Heart right ventricle (tissue), 16 donors: ENCODE data around the gene CERK. TPM values are rescaled to one million over a fixed set of nuclear protein-coding genes. Genes with fewer than 3 reads are reported as not detected.

Experiments
- ATAC-seq, 8 donors: fragments of 200-7000 bp; cut with Tn5 transposase; one replicate each; pipeline ENCODE4 v1.9.1; 2020; ENCODE audit warnings: mild to moderate bottlenecking in 8 of 8, moderate library complexity in 8 of 8, moderate number of reproducible peaks in 1 of 8
- DNase-seq, 2 donors: peaks; one replicate each; pipeline ENCODE4 v3.0.0-alpha.2; 2020
- H3K27ac ChIP-seq, 10 donors: fragments of 200-600 bp; sonication (generic) in 2 of 10; one replicate each; pipeline versions ENCODE4 v1.5.0 to v1.8.0; 2020 to 2022; ENCODE audit warnings: mild to moderate bottlenecking in 3 of 10
- H3K27me3 ChIP-seq, 7 donors: fragments of 200-600 bp; one replicate each; pipeline ENCODE4 v1.8.0; 2021 to 2022; ENCODE audit warnings: mild to moderate bottlenecking in 2 of 7
- H3K36me3 ChIP-seq, 9 donors: fragments of 200-600 bp; sonication (generic) in 1 of 9; one replicate each; pipeline versions ENCODE4 v1.5.0 to v1.8.0; 2020 to 2022; ENCODE audit warnings: mild to moderate bottlenecking in 2 of 9
- H3K4me1 ChIP-seq, 9 donors: fragments of 200-600 bp; sonication (generic) in 1 of 9; one replicate each; pipeline versions ENCODE4 v1.5.0 to v1.8.0; 2020 to 2022; ENCODE audit warnings: mild to moderate bottlenecking in 4 of 9
- H3K4me3 ChIP-seq, 10 donors: fragments of 200-600 bp; sonication (generic) in 2 of 10; one replicate each; pipeline versions ENCODE4 v1.5.0 to v1.8.0; 2020 to 2022; ENCODE audit warnings: mild to moderate bottlenecking in 7 of 10, moderate library complexity in 2 of 10
- H3K9me3 ChIP-seq, 11 donors: fragments of 200-600 bp in 10 of 11; sonication (generic) in 2 of 11; one replicate each; pipeline versions ENCODE4 v1.5.0 to v1.8.0; 2013 to 2022; ENCODE audit warnings: mild to moderate bottlenecking in 2 of 11, control low read depth in 1 of 11, moderate library complexity in 1 of 11
- CTCF ChIP-seq, 9 donors: fragments of 200-600 bp; sonication (generic) in 2 of 9; IDR thresholded peaks; one replicate each; pipeline versions ENCODE4 v1.5.0 to v1.8.0; 2021 to 2022; ENCODE audit warnings: antibody characterized with exemption in 9 of 9, mild to moderate bottlenecking in 5 of 9, moderate library complexity in 1 of 9
- WGBS, 2 donors: extraction: QIAGEN DNeasy Blood & Tissue Kit; methylation state at CpG; one replicate each; pipeline ENCODE4 v1.1.7; 2013; ENCODE audit warnings: inconsistent platforms in 1 of 2; 5-methylcytosine and 5-hydroxymethylcytosine counted together
- intact Hi-C, 10 donors: fragments of 100-400 bp; cut with DNase I; formaldehyde crosslinking; loops; one replicate each; pipeline versions ENCODE4 v1.11.1 to v1.14.2; 2022
- polyA plus RNA-seq, 2 donors: library from polyadenylated mRNA; stranded (reverse); fragments of 200-250 nt; gene quantifications; one replicate each; pipeline ENCODE4 v1.2.3, GENCODE V29; 2013
- total RNA-seq, 10 donors: library from RNA; stranded (reverse); fragmentation: NEBNext Ultra II Directional in 3 of 10; extraction: Animal tissue kit (Norgen Biotek cat#: 25700) in 3 of 10; gene quantifications; one replicate each; pipeline versions ENCODE4 v1.2.1 to v1.2.4, GENCODE V29; 2021 to 2023
- donor health status: Arrhythmogenic right ventricular cardiomyopathy.
- donor health status: ischemic (EF 13 %, LVEDD 7.1; RV severe dilation, severe dysfunction).
- donor health status: healthy with polysubstance abuse.
- donor health status: DM: no; HTN: yes; CAD: no.
- donor health status: DM: no; HTN: no; CAD: no.
- donor health status: ischemic (EF 25% LVEDD 6.9; RV normal size, moderate dysfunction).
- donor health status: ischemic (EF 25% LVEDD 5.7; RV mildly dilated, moderate dysfunction).
- donor health status: healthy.
- donor health status: DM: yes; HTN: yes; CAD: no.
- donor health status: Ischemic cardiomyopathy.
- donor health status: ischemic (EF 35%, LVEDD 5.7; RV mildly dilated, moderate dysfunction).
- donor health status: nonischemic (EF 11% LVEDD 7.7; RV severe dilation, severe dysfunction).
- donor health status: DM: yes; HTN: yes; CAD: no.
- donor health status: PGD.
- donor health status: ischemic (EF 29% LVEDD 5.4; RV normal size, mild dysfunction).
- donor health status: nonischemic (EF 23%, LVEDD 6.1; RV moderate dilation, normal function).

Gene CERK
- total and polyA plus RNA-seq, 12 donors: 21.5 to 97.0 (median 66.2) TPM

GRCh38 chr22:46691571-46691970 is 46.5 kb downstream of the CERK start:
- H3K27ac ChIP-seq: no peak overlapping the region
- intact Hi-C loops: loop anchor here in 1 of 10 donors (5.0 kb wide), 1 partner anchor 36 kb away; no protein-coding TSS in a partner anchor
- peaks cover 7 to 35% (median 26%) of the 10 kb centered on the region in 9 donors for H3K4me1 ChIP-seq
- peaks cover 7 to 100% (median 68%) of the 10 kb centered on the region in 9 donors for H3K36me3 ChIP-seq
- no peak for ATAC-seq
- no peak overlapping the region for H3K4me3 ChIP-seq
- no peaks in the 10 kb centered on the region for H3K9me3 ChIP-seq
- no peak for TF ChIP-seq CTCF (IDR thresholded peaks at IDR 0.05)
- 87 to 94% methylated on average over 17 of the region's 17 CpGs for WGBS, 2 donors
- H3K27me3 ChIP-seq: no peaks in the 10 kb centered on the region
- no peak for DNase-seq

- Histone ChIP-seq H3K27me3 (no peaks in the 10 kb centered on the region), H3K4me1 (peaks cover 22 to 49% (median 41%) of the 10 kb centered on the region in 9 donors), H3K9me3 (no peaks in the 10 kb centered on the region), H3K27ac (peak overlapping the region in 4 of 10 donors; percentile 64 to 86 (median 78)), H3K36me3 (peaks cover under 1 to 100% (median 55%) of the 10 kb centered on the region in 9 donors), H3K4me3 (no peak overlapping the region)
- TF ChIP-seq CTCF (IDR thresholded peaks at IDR 0.05): no peak
- DNase-seq (no peak), ATAC-seq (no peak)
- intact Hi-C loops: loop anchor here in 1 of 10 donors (5.0 kb wide), 1 partner anchor 37 kb away; no protein-coding TSS in a partner anchor
- 92 to 93% methylated on average over 20 of the region's 20 CpGs for WGBS, 2 donors
Observed at GRCh38 chr22:46690146-46690545, 47.9 kb downstream of the CERK start.

GRCh38 chr22:46688949-46689348 is 49.1 kb downstream of the CERK start:
- TF ChIP-seq CTCF (IDR thresholded peaks at IDR 0.05): no peak
- intact Hi-C loops: loop anchor here in 7 of 10 donors (5.0 to 10.0 kb wide), 5 partner anchors 38 to 334 kb away; no protein-coding TSS in a partner anchor
- ATAC-seq (peak; percentile 47 to 87 (median 60)), DNase-seq (peak; percentile 74 to 76)
- Histone ChIP-seq H3K4me1 (peaks cover 25 to 61% (median 52%) of the 10 kb centered on the region in 9 donors), H3K36me3 (peaks cover 0 to 90% (median 45%) of the 10 kb centered on the region in 9 donors), H3K27ac (peak overlapping the region in 9 of 10 donors; percentile 38 to 91 (median 73)), H3K27me3 (no peaks in the 10 kb centered on the region), H3K9me3 (no peaks in the 10 kb centered on the region), H3K4me3 (no peak overlapping the region)
- WGBS, 2 donors: 58 to 62% methylated on average over 11 of the region's 11 CpGs

- WGBS, 2 donors: 77 to 83% methylated on average over 15 of the region's 15 CpGs
- TF ChIP-seq CTCF (IDR thresholded peaks at IDR 0.05): no peak
- Histone ChIP-seq H3K4me3 (no peak overlapping the region), H3K4me1 (peaks cover 25 to 72% (median 55%) of the 10 kb centered on the region in 9 donors), H3K27me3 (no peaks in the 10 kb centered on the region), H3K36me3 (peaks cover 0 to 82% (median 37%) of the 10 kb centered on the region in 9 donors), H3K9me3 (no peaks in the 10 kb centered on the region), H3K27ac (peak overlapping the region; percentile 10 to 91 (median 82))
- DNase-seq: peak in 1 of 2 donors; percentile 14
- intact Hi-C loops: loop anchor here in 7 of 10 donors (5.0 to 10.0 kb wide), 5 partner anchors 40 to 333 kb away; no protein-coding TSS in a partner anchor
- no peak for ATAC-seq
Observed at GRCh38 chr22:46687460-46687859, 50.6 kb downstream of the CERK start.
